GM12891 (cell line): ENCODE measurements around the gene SCARF2.

Experiments
- DNase-seq: peaks from one replicate; pipeline ENCODE4 v3.0.0; 2011; ENCODE audit warnings: low spot score; ENCODE audit not compliant: insufficient read length
- FAIRE-seq: peaks from 2 replicates; lab custom pipeline; 2011; peaks lifted over from hg19 to GRCh38; lab: Jason Lieb, UNC
- PAX5 ChIP-seq: IDR thresholded peaks from 2 replicates; pipeline ENCODE4 v1.6.1; 2011; ENCODE audit warnings: low read length, moderate library complexity, mild to moderate bottlenecking; ENCODE audit not compliant: insufficient read depth, severe bottlenecking
- POLR2A ChIP-seq: IDR thresholded peaks from 2 replicates; pipeline ENCODE4 v1.6.1; 2011; ENCODE audit warnings: low read depth, low read length, control low read depth
- POLR2AphosphoS5 ChIP-seq: IDR thresholded peaks from 2 replicates; pipeline ENCODE4 v1.6.1; 2011; ENCODE audit warnings: low read depth, low read length, control low read depth
- POU2F2 ChIP-seq: IDR thresholded peaks from 2 replicates; pipeline ENCODE4 v1.6.1; 2011; ENCODE audit warnings: low read depth, mild to moderate bottlenecking, control low read depth, low read length, moderate library complexity
- SPI1 ChIP-seq: IDR thresholded peaks from 2 replicates; pipeline ENCODE4 v1.6.1; 2011; ENCODE audit warnings: low read depth, low read length, control low read depth
- TAF1 ChIP-seq: IDR thresholded peaks from 2 replicates; pipeline ENCODE4 v1.6.1; 2011; ENCODE audit warnings: low read depth, low read length, control low read depth

Gene SCARF2

GRCh38 chr22:20439556-20439927 lies 1.9 kb upstream of the SCARF2 start:
- FAIRE-seq = no peak
- no peak for DNase-seq
- TF ChIP-seq PAX5 = no peak
- no peak for TF ChIP-seq POU2F2
- no peak for TF ChIP-seq TAF1
- TF ChIP-seq POLR2A = no peak
- no peak for TF ChIP-seq POLR2AphosphoS5
- no peak for TF ChIP-seq SPI1

DNA sequence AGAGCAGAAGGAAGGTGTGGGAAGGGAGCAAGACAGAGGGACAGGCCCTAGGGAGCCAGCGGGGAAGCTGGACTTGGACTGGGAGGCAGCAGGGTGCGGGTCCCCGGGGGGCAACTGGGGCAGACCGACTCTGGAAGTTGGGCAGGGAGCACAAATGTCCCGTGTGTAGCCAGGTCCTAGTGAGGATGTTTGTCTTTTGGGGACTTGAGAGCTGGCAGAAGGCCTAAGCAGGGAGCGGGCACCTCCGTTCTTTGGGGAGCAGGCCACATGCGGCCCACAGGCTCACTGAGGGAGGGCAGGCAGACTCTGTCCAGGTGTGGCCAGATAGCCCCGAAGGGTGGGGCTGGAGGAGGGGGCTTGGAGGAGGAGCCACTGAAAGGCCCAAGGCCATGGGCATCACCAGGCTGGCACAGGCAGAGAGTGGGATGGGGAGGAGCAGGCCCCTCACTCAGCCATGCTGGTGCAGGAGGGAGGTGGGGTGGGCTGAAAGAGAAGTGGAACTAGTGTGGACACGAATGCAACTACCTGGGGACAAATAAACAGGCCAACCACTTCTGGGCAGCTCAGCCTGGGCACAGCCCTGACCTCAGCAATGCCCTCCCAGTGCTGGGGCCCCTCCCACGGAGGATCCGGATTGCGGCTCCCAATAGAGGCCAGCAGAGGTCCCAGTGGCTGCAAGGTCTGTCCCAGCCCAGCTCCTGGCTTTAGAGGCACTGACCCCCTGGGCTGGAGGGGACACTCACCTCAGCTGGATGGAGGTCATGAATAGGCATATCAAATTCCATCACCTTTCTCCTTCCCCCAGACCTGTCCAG lies 1.3 kb upstream of the SCARF2 start:
- TF ChIP-seq POLR2A (no peak), POLR2AphosphoS5 (no peak), SPI1 (no peak), TAF1 (no peak), PAX5 (no peak), POU2F2 (no peak)
- FAIRE-seq = no peak
- no peak for DNase-seq

DNA sequence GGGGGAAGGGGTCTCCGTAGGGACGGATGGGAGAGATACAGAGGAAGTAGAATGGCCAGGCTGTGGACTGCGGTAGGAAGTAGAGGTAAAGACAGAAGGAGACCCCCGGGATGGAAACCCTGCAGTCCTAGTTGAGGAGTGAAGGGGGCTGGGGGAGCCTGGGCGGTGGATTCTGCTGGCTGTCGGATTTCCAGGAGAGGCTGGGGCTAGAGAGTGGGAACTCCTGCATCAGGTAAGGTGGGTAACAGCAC lies 727 bp upstream of the SCARF2 start:
- no peak for DNase-seq
- no peak for TF ChIP-seq POU2F2
- no peak for TF ChIP-seq POLR2A
- no peak for TF ChIP-seq SPI1
- TF ChIP-seq PAX5 = no peak
- TF ChIP-seq TAF1 = no peak
- no peak for TF ChIP-seq POLR2AphosphoS5

DNA sequence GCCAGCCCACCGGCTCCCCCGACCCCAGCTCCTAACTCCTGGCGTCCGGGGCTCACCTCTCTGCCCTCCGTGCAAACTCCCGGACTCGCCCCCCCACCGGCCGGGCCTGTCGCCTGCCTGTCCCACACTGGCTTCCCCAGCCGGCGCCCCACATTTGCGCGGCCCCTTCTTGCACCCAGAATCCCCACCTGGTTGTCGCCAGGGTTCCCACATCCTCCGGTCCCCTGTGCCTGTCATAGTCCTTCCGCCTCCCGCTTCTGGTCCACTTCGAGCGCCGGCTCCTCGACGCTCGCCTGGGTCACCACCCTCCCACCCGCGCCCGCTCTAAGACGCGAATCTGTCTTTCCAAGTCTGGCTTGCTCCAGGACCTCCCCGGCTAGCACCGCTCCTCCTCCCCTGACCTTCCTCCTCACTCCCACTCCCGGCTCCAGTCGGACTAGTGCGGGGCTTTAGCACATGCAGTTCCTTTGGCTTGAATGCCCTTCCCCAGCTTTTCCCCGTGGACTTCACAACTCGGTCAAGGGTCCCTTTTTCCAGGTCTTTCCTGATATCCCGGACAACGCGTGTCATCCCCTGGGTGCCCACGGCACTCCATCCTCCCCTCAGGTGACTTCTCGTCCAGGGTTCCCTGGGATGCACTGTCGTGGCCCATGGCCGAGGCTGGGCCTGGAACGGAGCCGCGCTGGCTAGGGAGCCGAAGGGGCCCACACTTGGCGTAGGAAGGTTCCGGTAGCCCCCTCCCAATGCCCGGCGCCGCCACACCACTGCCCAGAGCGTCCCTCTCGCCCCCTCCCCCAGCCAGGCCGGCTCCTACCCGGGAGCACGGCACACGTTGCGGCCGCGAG lies 635 bp downstream of the SCARF2 start:
- no peak for DNase-seq
- FAIRE-seq = peak; percentile 47
- TF ChIP-seq POLR2A (no peak), POU2F2 (no peak), POLR2AphosphoS5 (no peak), SPI1 (no peak), PAX5 (no peak), TAF1 (no peak)

More for the DNA sequence above, 727 bp upstream of the SCARF2 start:
- no peak for FAIRE-seq

- FAIRE-seq (no peak), DNase-seq (no peak)
- TF ChIP-seq PAX5 (no peak), SPI1 (no peak), POU2F2 (no peak), TAF1 (no peak), POLR2AphosphoS5 (no peak)
These were observed 1.3 kb downstream of the SCARF2 start for GRCh38 chr22:20436307-20436767.

- DNase-seq = no peak
- no peak for FAIRE-seq
- TF ChIP-seq PAX5 (no peak), POU2F2 (no peak), SPI1 (no peak), POLR2A (no peak), TAF1 (no peak), POLR2AphosphoS5 (no peak)
These were observed 2.0 kb downstream of the SCARF2 start for GRCh38 chr22:20435436-20436306.

- no peak for FAIRE-seq
- DNase-seq = no peak
- TF ChIP-seq TAF1 = no peak
- TF ChIP-seq POU2F2 = no peak
- no peak for TF ChIP-seq POLR2AphosphoS5
- no peak for TF ChIP-seq POLR2A
- TF ChIP-seq PAX5 = no peak
- no peak for TF ChIP-seq SPI1
These were observed 2.9 kb downstream of the SCARF2 start for GRCh38 chr22:20434773-20435172.

- TF ChIP-seq SPI1 (no peak), POLR2AphosphoS5 (no peak), POU2F2 (no peak), TAF1 (no peak), PAX5 (no peak), POLR2A (no peak)
- FAIRE-seq = no peak
These were observed 3.3 kb downstream of the SCARF2 start for GRCh38 chr22:20434264-20434751.

GRCh38 chr22:20433686-20434241 lies 3.9 kb downstream of the SCARF2 start:
- TF ChIP-seq POU2F2 = no peak
- no peak for TF ChIP-seq TAF1
- TF ChIP-seq POLR2AphosphoS5 = no peak
- no peak for TF ChIP-seq POLR2A
- TF ChIP-seq SPI1 = no peak
- no peak for TF ChIP-seq PAX5
- FAIRE-seq = no peak
- DNase-seq = no peak

More at GRCh38 chr22:20434264-20434751, 3.3 kb downstream of the SCARF2 start:
- DNase-seq = no peak
